Kidney glomerular epithelial cell (primary cell): ENCODE results near the gene TM4SF18.
"Not testable (repeated sequence)": the region's sequence is repeated elsewhere in the genome, so short reads cannot be mapped to it uniquely, and the experiment has no call there.

Experiments used
- DNase-seq: peaks from one replicate; lab custom pipeline; 2025; lab: John Stamatoyannopoulos, UW

The TM4SF18 gene

DNA sequence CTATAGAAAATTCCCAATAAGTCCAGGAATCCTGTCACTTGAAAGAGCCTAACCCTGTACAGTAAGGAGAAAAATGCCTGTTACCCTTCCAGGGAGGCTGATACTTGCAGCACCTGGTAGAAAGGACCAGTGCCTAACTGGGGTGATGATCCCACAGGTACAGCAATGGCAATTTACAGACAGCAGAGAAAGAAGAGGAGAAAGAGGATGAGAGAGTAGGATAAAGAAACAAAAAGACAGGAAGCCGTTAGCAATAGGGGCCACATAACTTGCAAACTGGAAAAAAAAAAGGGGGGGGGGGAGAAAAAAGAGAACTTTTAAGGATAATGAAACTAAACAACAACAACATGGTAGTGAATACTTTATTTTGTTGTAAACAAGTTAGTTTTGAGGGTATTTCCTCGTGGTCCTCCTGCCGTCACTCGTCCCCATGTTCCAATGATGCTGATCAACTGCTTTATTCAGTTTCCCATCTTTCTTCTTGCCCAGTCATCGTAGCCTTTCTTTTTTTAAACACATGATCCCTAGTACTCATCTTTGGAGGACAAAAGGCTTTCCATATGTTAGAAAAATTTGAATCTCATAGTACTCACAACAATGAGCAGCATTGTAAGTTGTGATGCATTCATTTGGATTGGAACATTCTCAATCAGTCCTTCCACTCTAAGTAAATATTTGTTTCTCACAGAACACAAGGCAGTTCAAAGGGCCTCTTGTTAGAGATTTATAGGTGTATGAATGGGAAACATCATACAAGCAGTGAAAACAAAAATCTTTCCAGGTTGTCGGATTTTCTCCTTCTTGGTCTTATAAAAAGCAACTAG is 35.5 kb upstream of the TM4SF18 start:
- DNase-seq: no peak

DNA sequence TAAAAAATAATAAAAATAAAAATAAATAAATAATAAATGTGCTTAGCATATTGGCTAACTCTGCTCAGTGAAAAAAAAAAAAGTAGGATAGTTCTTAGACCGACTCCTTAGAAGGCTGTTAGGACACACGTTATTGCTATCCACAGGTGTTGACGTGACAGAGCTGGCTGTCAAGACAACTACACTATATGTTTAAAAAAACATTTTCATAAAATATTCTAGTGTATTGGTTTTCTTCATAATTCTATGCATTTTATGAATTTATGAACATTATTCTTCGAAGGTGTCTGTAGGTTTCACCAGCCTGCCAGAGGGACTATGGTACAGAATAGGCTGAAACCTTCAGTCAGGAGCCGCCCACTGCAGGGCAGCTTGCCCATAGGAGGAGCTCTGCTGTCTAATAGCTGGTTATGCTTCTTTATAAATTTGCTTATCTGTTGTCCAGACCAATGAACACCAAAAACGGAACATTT is 34.8 kb upstream of the TM4SF18 start:
- DNase-seq: no peak

DNA sequence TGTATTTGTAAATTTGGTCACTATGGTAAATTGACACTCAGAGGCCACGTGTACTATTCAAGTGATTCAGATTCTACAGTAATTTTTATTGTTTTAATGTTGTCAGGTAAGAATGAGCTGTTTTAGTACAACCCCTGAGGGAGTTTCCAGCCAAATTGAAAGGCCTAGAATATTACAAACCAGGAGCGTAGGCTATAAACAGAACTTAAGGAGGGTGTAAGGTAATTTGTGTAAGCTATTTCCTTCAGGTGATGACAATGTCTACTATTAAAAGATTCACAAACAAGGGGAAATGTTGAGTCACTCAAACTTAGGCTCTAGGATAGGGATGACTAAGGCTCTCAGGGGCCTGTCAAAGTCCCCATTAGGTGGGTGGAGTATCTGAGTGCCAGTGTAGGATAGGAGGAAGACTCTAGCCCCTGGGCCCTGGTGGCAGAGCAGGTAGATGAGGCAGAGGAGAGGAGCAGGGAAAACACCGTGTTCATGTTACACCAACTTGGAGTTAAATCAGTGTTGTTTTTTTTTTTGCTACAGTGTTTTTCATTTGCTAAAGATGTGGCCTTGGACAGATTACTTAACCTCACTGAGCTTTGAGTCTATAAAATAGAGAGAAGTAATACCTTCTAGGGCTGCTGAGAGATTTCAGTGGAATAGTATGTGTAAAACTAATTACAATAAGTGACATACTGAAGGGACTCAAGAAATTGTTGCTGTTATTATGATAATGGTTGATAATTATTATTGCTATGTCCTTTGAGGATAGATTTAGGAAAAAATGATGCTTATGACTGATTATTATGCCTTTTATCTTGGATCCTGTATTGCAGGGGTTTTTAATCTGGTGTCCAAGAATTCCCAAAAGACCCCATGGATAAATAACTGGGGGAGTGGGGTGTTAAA is 33.8 kb upstream of the TM4SF18 start:
- peak; percentile 69 for DNase-seq

DNA sequence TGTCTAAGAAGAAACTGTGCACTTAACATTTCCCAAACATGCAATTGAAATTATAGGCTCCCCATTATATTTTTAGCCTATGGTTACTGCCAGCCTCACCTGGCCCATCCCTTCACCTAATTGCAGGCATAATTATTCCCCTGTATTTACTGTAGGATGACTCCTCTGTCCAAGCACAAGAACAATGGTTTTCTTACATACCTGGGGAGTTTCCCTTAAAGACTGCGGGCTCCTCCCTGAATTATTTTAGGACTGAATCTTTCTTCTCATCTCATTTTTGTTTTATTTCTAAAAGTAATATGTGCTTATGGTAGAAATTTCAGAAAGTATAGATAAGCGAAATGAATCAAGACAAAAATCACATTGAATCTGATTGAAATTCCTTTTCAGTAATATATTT is 32.6 kb upstream of the TM4SF18 start:
- DNase-seq: no peak

DNA sequence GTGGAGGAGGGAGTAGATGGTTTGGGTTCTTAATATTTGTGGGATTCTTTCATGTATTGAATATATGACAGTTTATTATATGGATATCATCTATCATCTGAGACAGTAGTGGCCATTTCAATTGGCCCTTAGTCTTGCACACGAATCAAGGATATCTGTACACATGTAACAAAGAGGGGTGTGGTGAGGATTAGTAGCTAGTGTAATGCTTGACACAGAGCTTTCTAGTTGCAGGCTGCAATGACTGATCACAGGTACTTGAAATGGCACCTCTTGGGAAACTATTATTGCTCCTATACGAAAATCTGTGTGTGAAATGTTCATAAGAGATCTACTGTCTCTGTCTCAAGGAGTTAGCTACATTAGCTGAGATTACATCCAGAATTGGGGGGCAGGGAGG is 31.2 kb upstream of the TM4SF18 start:
- no peak for DNase-seq

DNA sequence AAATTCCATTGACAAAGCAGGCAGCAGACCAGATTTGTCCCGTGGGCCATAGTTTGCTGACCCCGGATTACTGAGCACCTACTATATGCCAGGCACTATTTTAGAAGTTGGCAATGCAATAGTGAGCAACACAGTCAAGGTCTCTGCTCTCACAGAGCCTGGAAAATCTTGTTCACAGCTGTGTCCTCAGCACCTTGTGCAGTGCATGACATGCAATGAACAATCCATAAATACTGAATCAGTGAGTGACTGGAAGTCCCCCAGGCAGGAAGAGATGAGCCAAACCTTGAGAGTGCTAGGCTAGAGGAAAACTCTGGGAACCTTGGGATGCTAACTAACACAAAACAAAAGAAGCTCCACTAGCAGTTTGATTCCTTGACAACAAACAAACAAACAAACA is 29.6 kb upstream of the TM4SF18 start:
- no peak for DNase-seq

DNA sequence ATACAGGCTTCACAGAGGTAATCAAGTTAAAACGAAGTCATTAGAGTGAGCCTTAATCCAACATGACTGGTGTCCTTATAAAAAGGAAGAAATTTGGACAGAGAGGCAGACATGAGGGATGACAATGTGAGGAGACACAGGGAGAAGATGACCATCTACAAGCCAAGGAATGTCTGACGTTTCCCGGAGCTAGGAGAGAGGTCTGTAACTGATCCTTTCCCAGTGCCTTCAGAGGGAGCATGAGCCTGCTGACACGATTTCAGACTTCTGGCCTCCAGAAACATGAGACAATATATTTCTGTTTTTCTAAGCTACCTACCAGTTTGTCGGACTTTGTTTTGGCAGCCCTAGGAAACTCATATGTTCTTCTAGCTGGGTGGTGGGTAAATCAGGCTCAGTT is 28.9 kb upstream of the TM4SF18 start:
- no peak for DNase-seq

DNA sequence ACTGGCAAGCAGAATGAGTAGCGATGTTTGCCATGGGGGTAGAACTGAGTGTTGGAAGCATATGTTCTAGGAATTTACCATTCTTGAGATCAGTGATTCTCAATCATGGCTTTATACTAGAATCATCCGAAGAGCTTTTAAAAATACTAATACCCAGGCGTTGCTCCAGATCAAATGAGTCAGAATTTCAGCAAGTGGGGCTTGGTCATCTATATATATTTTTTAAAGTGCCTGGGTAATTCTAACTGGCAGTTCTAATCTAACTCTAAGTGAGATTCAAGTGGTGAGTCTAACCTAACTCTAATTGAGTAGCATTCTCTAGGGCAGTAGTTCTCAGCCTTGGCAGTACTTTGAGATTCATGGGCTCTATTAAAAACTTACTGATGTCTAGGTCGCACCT is 23.2 kb upstream of the TM4SF18 start:
- DNase-seq: no peak

DNA sequence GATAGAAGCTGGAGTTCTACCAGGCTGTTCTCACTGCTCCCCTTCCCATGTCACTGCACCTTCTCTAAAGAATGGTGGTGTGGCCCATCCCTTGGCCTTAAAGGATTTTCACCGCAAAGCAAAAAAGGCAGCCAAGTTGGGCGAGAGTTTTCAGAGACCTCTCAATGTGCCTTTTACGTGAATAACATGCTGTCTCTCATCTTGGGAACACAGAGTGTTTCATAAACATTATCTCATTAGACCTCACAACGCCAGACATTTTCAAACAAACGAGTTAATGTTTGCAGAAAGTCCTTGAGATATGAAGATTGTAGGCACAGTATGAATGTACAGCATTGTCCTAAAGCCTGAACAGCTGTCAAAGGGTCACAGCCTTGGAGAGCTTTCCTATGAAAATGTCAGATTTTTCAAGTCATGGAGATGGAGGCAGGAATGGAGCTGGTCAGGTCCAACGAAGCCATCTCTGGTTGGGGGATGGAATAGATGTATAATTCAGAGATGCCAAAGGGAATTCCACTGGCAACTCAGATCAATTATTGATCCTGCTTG is 22.7 kb upstream of the TM4SF18 start:
- no peak for DNase-seq

DNA sequence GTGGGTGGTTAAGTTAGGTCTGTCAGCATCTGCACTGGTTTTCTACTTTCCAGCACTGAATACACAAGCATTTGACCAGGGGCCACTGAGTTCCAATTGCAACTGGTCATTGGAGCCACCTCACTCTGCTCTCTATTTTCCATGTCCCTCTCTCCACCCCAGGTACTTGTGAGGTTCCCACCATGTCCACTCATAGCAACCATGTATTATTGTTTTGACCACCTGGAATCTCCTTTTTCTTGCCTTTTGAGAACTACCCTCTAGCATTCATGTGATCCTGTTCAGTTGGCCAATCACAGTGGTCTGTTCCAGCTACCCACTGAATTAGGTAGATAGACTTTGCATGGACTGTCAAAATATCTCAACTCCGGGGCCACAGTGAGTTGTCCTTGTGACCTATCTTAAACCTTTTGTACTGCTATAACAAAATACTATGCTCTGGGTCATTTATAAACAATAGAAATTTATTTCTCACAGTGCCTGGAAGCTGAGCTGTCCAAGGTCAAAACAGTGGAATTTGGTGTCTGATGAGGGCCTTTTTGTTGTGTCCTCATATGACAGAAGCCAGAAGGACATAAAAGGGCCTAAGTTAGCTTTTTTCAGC is 20.2 kb upstream of the TM4SF18 start:
- no peak for DNase-seq

DNA sequence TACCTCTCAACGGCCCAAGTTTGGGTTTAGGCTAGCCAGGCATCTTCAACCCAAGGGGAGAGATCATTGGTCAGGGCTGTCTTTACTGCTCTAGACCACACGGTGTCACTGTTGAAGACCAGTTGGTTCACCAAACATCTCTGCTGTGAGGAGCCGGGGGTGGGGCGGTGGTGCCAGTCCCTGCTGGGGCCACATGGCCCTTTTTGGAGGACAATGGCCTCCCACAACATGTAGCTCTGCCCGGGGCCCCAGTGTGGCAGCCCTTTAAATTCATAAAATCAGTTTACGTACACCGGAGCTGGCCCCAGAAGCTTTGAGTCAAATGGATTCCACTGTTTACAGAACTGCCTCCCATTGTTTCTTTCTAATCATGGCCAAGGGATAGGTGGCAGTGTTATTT is 19.1 kb upstream of the TM4SF18 start:
- peak; percentile 31 for DNase-seq

DNA sequence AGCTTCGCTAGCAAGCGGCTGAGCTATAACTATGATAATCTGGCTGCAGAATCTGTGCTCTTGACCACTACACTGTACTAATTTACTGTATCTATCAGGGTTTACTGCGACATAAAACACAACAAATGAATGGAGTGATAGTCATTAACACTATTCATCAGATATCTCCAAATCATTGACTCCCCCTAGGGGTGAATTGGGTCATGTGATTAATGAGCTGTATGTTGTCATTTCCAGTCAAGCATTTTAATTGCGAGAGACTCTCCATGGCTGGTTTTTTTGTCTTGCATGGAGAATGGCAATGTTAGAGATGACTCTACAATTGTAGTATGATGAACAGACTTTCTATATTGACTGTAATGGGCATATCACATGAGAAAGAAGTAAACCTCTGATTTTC is 10.5 kb upstream of the TM4SF18 start:
- DNase-seq: peak; percentile 22

DNA sequence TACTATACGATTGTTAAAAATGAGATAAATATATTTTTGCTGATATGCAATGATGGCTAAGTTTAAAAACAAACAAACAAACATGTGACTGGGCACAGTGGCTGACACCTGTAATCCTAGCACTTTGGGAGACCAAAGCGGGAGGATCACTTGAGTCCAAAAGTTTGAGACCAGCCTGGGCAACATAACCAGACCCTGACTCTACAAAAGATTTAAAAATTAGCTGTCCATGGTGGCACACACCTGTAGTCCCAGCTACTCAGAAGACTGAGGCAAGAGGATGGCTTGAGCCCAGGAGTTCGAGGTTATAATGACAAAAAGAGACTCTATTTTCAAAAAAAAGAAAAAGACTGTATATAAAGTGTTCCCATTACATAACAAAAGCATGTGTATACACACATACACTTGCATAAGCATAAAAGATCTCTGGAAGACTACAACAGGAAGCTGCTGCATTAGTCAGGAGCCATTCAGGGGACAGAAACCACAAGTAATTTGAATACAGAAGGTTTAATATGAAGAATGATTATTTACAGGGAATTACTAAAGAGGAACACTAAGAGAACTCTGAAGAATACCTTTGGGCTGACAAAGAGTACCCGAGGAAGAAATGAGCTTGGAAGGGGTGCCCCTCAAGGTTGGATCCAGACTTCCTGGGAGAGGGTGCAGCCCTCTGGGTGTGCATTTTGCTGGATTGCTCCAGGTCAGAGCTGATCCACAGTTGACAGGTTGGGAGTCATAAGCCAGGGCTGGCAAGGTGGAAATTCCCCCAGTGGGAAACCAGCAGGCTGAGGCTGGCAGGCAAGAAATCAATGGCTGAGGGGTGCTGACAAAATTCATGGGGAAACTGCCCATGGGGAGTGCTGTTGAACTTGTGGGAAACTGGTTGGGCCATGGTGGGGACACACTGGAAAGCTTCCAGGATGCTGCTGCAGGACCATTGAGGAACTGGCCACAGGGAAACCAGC is 9.3 kb upstream of the TM4SF18 start:
- peak; percentile 60 for DNase-seq

DNA sequence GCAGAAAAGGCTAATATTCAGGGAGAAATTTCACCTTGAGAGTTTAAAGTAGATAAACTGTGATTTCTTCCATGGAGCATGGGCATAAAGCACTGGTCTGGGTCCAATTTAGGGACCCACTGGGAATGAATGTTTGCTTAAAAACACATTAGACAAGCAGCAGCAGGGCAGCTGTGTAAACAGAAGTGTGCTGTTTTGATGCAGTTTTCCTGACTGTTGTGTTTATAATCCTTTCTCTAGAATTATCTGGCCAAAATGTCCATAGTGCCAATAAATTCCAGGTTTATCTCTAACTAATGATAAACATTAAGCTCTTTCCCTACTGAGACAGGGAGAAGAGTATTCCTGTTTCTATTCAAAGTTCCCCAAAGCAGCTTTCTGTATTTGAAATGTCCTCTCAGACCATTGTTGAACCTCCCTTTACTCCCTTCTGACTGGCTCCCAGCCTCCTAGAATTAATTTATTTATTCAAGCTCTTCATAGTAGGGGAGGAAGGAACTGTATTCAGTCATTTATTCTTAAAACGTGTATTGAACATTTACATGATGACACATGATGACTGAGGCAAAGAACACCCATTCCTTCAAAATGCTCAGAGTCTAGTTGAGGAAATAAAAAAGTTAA is 7.0 kb upstream of the TM4SF18 start:
- peak; percentile 56 for DNase-seq

DNA sequence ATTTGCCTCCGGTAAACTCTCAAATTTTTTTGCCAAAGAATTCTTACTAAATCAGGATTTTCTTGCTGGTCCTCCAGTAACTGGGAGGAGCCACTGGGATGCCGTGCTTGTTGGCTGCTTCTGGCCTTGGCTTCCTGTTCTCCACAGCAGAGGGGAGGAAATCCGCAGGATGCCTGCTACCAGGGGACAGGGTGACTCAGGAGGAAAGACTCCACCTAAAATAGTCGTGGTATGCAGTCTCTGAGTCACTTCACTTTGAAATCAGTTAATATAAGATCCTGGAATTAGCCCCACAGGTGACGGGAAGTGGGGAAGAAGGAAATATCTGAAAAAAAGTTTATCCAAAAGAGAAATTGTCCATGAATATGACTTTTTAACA is 6.5 kb upstream of the TM4SF18 start:
- DNase-seq: peak; percentile 97

DNA sequence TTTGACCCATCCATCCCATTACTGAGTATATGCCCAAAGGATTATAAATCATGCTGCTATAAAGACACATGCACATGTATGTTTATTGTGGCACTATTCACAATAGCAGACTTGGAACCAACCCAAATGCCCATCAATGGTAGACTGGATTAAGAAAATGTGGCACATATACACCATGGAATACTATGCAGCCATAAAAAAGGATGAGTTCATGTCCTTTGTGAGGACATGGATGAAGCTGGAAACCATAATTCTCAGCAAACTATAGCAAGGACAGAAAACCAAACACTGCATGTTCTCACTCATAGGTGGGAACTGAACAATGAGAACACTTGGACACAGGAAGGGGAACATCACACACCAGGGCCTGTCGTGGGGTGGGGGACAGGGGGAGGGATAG is 4.0 kb upstream of the TM4SF18 start:
- not testable (repeated sequence) for DNase-seq

DNA sequence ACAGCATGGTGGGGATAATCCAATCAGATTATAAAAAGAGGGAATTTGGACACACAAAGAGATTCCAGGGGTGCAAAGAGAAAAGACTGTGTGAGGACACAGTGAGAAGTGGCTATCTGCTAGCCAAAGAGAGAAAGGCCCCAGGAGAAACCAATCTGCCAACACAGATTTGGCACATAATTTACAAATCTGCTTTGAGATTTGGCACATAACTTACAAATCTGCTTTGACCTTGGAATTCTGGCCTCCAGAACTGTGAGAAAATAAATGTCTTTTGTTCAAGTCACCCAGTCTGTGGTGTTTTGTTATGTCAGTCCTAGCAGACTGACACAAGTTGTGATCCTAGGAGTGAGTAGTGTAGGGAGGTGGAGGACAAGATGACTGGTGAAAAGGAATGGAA is 3.5 kb upstream of the TM4SF18 start:
- DNase-seq: no peak

DNA sequence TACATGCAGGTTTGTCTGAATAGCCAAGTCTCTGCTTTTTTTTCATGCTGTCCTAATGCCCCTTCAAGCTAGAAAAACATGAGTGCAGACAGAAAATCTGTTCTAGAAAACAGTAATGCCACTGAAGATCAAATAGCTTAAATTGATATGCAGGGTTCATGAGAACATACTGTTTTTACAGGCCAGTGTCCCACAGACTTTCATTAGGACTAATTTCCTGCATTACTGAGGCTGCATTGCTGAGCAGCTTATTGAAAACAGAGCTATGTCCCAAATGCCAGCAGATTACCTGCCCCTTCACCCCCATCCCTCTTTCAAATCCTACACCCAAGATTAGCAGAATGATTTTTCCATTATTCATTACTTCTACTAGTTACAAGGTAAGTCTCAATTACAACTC is 665 bp downstream of the TM4SF18 start:
- no peak for DNase-seq

DNA sequence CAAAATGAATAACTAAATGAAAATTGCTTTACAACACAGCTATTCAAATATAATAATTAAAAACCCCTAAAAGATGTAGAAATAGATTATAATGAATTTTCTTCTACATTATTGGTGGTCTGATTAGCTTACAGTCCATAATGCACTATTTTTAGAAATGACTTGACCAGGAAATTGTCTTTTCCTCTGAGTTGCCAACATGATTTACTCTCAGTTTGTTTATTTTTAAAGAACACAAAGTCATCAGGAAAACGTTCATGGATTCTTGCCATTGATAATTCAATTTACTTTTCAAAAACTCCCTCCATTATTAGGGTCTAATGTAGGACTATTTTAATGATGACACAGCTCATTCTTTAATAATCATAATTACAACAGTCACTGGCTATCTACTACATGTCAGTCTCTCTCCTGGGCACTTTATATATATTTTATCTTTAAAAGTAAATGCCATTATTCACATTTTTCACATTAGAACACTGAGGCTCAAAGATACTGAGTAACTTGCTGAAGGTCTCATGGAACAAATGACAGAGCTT is 1.1 kb downstream of the TM4SF18 start:
- no peak for DNase-seq

DNA sequence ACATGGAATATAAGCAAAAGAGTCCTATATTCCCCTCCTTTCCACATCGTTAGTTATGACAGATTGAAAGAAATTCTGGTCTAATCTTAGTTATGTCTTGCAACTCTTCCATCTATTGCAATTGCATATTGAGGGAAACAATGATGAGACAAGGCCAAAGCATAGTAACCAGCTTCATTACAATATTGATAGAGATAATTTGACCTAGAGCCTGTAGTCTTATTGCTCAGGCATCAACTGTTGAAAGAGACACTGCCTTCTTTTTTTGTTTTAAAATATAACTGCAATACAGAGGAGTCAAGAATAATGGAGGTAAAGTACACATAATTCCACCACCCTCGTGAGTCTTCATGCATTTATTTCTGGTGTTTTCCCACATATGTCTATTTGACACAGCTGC is 2.0 kb downstream of the TM4SF18 start:
- no peak for DNase-seq
